GM12891 (cell line): ENCODE measurements around the gene SLC24A2.

Source experiments
- POLR2AphosphoS5 ChIP-seq: IDR thresholded peaks from 2 replicates; pipeline ENCODE4 v1.6.1; 2011; ENCODE audit warnings: low read depth, low read length, control low read depth
- TAF1 ChIP-seq: IDR thresholded peaks from 2 replicates; pipeline ENCODE4 v1.6.1; 2011; ENCODE audit warnings: low read depth, low read length, control low read depth

DNA sequence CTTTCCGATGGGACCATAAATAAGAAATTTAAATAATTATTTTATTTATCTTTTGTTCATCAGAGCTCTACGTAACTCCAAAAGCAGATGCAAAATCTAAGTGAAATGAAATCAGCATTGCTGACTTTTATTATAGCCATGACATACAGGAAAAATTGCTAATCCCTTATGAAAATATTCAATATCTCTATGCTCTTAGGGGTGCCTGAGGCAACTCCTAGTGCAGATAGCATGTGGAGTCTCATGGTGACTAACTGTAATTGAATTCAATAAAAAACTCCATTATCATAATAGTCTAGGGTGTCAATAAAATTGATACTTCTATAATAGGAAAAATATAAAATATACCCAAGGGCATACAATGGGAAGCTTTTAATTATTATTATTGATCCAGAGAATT is 42.6 kb downstream of the SLC24A2 start:
- TF ChIP-seq TAF1 (no peak), POLR2AphosphoS5 (no peak)
